HG03575 (cell line): ENCODE results near the gene FJX1.

Experiments used
- ATAC-seq: cut with Tn5 transposase; IDR thresholded peaks from one replicate; pipeline ENCODE4 v1.9.1; 2021; ENCODE audit not compliant: unreplicated experiment, insufficient number of reproducible peaks, low FRiP score; ENCODE audit errors: extremely low read depth

Gene FJX1, protein sequence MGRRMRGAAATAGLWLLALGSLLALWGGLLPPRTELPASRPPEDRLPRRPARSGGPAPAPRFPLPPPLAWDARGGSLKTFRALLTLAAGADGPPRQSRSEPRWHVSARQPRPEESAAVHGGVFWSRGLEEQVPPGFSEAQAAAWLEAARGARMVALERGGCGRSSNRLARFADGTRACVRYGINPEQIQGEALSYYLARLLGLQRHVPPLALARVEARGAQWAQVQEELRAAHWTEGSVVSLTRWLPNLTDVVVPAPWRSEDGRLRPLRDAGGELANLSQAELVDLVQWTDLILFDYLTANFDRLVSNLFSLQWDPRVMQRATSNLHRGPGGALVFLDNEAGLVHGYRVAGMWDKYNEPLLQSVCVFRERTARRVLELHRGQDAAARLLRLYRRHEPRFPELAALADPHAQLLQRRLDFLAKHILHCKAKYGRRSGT

DNA sequence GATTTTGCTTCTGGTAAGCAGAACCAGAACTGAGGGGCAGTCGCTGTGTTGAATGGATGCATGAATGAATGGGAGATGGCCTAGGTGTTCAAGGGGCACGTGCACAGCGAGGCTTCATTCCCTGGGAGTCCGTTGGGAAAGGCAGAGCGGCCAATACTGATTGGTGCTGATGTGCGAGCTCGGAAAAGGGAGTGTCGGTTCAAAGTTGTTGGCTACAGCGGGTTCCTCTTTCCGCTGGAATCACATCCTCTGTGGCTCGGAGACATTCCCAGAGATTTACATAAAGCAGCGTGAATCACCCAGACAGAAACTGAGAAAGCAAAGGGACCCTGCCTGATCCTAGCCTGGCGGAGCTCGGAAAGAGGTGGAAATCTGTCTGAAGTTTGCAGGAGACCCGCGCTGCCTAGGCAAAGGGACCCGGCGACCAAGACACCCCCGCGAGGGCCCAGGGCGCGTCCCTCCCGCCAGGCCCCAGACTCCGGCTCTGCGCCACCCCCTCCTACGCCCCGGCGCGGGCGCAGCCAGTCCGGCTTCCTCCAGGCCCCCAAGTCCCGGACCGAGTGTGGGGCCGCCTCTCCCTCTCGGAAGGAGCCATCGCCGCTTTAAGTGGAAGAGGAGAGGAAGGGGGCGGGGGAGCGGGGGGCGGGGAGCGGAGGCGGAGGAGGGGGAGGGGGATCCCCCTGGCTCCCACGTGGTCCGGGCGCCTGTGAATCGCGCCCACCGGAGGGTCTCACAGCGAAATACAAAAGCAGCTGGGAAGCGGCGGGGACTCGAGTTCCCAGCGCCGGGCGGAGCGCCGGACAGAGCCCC, at the start of gene FJX1:
Gene FJX1, plus strand, starts transcription at position 774 of the 810 bp plus-strand sequence. CDS start 177 bp downstream, outside the sequence.
- no peak for ATAC-seq

DNA sequence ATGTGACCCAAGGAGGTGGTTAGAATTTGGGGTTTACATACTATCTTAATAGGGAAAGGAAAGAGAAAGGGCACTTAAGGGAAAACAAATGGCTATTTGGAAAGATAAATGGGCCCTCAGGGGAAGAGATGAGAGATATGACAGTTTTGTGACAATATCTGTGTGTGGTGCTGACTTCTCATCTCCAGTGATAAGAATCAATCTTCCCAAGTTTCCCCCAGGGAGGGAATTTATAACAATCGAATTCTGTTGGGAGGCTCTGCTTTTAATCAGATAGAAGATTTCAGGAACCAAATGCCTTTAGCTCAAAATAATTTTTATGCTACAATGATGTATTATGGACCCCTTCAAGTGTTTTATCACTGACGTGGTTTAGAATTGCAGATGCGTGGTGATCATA, 46.6 kb upstream of the FJX1 start:
- ATAC-seq, result no peak

DNA sequence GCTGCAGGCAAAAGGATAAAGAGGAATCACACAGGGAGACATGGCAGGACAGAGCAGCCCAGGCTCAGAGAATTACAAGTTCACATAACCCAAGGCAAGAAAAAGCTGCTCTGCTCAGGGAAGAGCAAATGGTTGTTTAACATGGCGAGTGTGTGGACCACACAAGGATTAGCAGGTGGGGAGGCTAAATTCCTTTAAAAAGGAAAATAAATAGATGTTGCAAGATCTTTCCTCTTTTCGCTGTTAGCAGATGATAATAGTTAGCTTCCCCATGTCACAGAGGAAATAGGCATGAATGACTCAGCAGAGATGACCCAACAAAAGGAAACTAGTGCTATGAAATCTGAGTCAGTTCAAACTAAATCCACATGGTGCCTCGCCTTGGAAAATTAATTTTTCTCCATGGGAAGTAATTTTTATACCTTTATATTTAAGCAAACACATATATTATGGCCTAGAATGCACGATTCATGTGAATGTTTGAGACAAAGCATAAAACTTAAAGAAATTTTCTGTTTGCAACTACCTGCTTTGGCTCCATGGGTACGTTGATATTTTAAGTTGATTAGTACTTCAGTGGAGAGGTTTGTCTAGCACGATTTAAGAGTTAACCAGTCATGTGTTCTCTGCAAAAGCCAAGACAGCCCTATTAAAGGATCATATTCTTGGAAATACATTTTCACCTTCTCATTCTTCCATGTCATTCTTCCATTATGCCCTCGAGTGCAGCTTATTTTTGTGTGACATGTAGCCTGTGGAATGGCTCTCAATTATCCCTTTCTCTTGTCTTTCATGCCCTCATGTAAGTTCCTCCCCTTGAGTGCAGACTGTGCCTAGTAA, 38.5 kb upstream of the FJX1 start:
- ATAC-seq, result no peak

DNA sequence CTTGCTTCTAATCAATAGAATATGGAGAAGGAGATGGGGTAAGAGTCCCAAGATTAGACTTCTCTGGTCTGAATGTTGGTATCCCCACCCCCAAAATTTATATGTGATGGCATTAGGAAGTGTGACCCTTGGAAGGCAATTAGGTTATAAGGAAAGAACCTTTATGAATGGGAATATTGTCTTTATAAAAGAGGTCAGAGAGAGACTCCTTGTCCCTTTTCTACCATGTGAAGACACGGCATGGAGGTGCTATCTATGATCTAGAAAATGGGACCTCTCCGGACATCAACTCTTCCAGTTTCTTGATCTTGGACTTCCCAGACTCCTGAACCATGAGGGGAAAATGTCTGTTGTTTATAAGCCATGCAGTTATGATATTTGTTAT, 37.9 kb upstream of the FJX1 start:
- ATAC-seq, result no peak

DNA sequence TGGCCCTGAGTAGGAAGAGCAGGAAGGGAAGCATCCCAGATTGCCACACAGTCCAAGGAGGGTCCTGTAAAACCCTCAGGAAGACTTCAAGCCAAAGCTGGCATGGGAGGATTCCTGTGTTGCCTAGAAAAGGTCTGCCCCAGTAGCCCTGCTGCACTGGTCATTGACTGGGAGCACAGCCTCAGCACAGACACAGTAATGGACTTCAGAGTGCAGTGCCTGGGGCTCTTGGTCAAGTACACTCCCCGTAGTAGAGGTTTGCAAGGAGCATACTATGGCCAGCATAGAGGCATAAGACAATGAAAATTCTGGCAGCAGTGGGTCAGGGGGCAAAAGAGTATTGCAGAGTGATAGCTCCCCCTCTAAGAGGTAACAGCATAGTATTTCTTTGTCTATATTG, 36.2 kb upstream of the FJX1 start:
- ATAC-seq, result no peak

DNA sequence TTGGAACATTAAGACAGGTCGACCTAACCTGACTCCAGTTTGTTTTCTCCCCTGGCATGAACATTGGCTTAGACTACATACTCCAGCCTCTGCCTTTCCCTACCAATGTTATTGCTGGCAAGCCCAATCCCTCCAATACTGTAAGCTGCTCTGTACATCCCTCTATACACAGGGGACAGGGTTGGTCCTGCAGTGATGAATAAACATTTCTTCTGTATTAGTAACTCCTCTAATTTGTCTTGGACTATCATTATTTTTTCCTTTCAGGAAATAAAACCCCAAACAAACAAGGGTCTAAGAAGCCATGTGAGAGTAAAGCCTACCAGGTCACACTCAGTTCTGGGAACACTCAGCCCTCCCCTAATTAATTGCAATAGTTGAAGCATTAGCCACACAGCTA, 35.1 kb upstream of the FJX1 start:
- no peak for ATAC-seq

DNA sequence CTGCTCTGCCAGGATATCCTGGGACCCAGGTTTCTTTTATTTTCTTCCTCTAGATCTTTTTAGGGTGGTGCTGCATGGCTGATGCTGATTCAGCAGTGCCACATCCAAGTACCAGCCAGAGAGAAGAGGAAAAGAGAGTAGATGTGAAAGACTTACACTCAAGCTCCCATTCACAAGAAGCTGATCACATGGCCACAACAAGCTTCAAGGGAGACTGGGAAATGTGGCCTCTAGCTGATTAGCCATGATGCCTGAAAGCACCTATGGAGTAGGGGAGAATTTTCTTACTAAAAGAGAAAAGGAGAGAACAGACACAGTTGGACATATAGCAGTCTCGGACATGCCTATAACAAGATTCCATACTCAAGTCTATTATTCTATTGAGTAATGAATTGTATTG, 34.4 kb upstream of the FJX1 start:
- ATAC-seq, result no peak

DNA sequence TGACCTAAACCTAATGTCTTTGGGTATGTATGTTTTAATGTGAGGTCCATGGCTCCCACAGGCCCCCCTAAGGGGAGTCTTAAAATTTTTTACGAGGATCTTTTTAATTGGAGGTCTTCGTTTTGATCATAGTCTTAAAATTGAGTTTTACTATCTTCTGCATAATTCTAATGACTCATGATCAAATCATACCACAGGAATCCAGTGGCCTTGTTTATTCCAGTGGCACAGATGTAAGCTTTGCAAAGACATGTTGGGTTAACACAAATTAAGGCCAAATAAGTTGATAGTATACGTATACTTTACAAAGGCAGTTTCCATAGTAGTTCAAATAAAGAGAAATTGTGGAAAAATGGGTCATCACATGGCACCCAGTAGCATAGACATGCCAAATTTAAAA, 33.9 kb upstream of the FJX1 start:
- ATAC-seq, result no peak

DNA sequence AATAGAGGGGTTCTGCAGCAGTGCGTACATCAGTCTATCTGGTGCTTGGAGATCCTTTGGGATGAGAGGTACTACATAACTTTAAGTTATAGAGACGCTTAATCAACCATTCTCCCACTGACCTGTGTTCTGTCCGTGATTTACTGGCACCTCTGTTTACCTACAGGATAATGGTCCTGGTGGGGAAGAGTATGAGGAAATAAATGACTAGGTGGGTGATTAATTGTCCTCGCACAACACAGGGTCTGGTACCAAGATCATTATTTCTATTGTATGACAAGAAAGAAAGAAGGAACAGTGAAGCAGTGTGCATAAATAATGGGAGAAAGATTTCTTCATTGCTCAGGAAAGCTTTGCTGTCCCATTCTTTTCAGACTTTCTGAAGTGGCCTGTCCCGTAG, 32.8 kb upstream of the FJX1 start:
- ATAC-seq, result no peak

DNA sequence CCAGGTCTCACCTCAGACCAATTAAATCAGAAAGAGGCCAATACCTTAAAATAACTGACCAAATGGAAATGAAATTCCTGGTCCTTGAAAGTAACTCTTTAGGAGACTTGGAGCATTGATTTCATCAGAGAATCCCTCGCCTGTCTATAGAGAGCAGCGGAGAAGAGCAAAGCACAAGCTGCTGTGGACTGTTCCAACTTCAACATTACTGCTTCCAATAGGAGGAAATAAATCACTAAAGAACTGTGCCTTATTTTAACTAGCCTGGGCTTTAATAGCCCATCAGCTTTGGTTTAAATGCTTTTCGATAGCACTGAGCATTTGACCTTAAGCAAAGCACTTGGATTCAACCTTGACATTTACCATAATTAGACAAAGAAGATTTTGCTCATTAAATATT, 32.0 kb upstream of the FJX1 start:
- no peak for ATAC-seq

DNA sequence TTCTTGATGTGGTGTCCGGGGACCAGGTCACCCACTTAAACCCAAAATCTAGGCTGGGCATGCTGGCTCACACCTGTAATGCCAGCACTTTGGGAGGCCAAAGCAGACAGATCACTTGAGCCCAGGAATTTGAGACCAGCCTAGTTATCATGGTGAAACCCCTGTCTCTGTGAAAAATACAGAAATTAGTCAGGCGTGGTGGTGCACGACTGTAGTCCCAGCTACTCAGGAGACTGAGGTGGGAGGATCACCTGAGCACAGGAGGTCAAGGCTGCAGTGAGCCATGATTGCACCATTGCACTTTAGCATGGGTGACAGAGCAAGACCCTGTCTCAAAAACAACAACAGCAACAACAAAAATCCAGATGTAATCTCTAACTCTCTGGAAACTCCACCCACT, 30.3 kb upstream of the FJX1 start:
- no peak for ATAC-seq

DNA sequence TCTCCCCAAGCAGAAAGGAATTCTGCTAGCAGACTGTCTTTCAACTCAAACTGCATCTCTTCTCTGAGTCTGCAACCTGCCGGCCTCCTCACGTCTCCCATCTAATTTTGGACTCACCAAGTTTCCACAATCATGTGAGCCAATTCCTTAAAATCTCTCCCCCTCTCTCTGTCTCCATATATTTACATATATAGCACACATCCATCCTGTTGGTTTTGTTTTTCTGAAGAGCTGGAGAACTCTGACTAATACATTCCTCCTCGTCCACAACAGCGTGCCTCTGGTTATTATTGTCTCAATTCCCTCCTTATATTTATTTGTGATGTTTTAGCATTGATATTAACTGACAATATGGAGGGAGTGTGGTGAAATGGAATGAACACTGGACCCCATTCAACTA, 29.6 kb upstream of the FJX1 start:
- ATAC-seq, result no peak

DNA sequence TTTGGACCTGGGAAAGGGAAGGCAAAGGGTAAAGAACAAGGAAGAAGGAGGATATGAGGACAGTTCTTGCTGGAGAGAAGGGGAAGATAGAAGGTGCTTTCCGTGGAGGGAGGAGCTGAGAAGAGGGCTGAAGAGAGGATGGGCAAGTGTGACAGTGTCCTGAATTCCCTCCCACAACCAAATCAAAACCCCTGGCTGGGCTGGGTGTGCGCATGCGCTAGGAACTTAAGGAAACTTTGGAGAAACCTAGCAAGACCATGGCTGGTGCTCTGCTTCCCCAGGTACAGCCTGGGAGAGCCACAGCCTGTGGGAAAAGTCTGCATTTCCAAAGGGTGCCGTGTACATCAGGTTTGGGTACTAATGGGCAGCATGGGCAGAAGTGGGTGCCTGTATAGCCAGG, 29.0 kb upstream of the FJX1 start:
- ATAC-seq, result no peak

DNA sequence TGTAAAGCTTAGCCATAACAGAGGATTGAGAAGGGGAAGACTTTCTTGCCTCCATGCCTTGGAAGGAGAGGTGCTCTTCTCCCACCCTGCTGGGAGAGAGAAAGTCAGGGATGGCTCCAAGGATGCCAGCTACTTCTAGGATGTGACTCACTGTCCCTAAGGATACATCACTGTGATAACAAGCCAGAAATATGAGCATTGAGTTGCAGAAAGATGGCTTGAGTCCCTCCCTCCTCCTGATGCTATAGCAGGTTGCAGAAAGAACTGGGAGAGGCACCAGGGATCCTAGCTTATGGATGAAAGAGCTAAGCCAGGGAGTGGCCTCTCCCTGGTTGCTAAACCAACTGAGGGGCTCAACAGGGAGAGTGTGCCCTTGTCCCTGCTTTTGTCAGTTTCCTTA, 27.8 kb upstream of the FJX1 start:
- no peak for ATAC-seq

DNA sequence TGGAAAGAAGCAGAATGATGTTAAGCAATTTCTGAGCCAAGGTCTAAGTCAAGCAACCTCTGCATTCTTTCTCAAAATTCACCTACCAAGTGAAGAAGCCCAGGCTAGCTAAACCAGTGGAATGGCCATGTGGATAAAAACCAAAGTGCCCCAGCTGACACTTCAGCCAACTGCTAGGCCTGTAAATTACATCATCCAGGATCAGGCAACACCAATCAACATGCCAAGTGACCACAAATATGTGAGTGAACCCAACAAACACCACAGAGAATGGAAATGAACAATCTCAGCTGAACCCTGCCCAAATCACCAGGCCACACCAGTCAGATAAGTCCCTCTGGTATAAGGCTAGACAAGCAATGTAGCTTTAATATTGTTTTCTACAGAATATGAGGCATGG, 25.1 kb upstream of the FJX1 start:
- no peak for ATAC-seq

DNA sequence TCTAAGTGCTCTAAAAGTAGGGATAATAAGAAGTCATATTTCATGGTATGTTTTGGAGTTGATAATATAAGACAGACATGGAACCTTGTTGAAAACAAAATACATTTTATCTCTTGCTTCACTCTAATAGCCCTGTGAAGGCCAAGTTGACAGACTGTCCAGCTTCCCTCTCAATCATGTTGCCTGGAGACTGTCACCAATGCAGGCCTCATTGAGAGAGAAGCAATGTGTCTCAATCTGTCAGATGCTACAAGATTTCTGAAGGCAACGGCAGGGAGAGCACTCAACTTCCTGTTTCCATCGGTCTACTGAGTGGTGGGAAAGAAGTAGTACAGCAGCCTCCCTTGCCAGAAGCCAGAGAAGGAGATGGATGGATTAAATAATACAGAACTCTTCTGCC, 23.6 kb upstream of the FJX1 start:
- no peak for ATAC-seq

DNA sequence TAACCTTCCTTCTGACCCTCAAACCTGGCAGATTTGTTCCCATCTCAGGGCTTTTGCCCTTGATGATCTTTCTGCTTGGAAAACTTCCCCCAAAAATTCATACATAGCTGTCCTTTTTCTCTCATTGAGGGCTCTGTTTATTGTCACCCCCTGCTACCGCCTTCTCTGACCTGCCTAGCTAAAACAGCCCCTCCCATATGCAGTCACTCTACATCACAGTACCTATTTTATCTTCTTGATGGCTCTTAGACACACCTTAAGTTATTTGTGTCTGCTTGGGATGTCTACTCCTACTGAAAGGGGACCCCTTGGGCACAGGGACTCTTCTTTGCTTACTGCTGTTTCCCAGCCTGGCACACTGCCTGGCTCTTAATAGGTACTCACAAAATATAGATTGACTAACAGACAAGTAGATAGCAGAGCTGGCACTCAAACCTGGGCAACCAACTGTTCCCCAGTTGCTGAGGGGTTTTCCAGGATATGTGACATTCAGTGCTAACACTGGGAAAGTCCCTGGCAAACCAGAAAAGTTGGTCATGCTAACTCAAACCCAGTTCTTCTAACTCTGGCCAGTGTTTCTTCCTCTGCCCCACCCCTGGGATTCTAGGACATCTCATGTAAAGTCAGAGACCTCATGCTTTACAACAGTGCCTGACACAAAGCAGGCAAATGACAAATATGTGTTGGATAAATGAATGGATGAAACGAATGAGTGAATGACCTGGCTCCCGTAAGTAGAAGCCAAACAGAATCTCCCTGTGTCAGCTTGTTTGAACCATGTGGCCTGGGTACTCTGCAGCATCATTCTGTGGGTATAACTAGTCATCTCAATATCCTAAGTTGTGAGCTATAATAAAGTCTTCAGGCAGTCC, 19.8 kb upstream of the FJX1 start:
- ATAC-seq, result no peak

DNA sequence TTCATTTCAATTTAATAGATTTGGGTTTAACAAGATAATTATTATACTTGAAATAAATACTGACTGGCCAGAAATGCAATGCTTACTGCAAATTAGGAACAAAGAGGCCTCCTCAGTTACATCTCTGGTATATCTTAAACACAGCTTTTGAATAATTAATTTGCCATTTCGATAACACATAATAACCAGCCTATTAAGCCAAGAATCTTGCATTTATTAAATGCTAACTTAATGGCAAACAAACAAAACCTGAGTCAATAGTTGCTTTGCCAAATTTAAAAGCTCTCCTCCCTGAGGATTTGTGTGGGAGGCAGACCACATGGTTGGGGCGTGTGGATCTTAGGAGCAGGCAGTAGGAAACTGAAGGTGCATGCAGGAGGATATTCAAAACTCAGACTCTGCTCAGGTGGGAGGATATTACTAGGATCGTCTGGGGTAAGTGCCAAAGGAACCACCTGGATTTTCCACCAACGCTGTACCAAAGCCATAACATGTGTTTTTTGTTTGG, 17.9 kb upstream of the FJX1 start:
- ATAC-seq, result no peak
